HG02840 (cell line): ENCODE data around the gene ACTN2.

ENCODE experiments used
- ATAC-seq: cut with Tn5 transposase; IDR thresholded peaks from one replicate; pipeline ENCODE4 v1.9.1; 2021; ENCODE audit warnings: mild to moderate bottlenecking, moderate library complexity, moderate number of reproducible peaks; ENCODE audit not compliant: unreplicated experiment, low FRiP score

The ACTN2 gene

DNA sequence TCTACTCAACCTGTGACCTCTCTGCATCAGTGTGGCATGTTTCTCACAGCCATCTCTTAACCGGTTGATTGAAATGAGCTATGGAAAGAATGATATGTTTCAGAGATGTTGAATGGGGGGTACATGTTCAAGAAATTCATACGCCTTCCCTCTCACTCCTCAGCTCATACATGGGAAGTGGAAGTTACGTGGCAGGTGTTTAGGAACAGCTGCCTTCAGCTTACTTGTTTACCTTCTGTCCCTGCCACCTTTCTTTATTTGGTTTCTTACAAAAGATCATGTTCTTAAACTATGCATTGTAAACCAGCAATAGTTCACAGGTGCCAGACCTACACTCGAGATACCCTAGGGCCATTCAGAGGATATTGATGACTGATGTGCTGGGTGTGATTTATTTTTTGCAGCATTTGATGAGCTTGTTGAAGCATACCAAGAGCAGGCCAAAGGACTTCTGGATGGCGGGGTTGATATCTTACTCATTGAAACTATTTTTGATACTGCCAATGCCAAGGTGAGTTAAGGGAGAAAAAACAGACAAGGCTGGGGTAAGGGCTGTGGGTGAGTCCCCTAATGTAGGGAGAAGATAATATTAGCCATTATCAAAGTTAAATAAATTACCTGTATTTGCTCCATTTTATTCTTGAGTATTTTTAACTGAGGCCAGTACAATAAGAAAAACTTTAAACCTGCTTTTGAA is 126.2 kb downstream of the ACTN2 start:
- no peak for ATAC-seq
